GM19351 (cell line): ENCODE results near the gene CHST11.
"Not testable (repeated sequence)": the region's sequence is repeated elsewhere in the genome, so short reads cannot be mapped to it uniquely, and the experiment has no call there.

Experiments
- ATAC-seq: cut with Tn5 transposase; IDR thresholded peaks from one replicate; pipeline ENCODE4 v1.9.1; 2021; ENCODE audit warnings: mild to moderate bottlenecking, moderate library complexity; ENCODE audit not compliant: unreplicated experiment

Gene CHST11

DNA sequence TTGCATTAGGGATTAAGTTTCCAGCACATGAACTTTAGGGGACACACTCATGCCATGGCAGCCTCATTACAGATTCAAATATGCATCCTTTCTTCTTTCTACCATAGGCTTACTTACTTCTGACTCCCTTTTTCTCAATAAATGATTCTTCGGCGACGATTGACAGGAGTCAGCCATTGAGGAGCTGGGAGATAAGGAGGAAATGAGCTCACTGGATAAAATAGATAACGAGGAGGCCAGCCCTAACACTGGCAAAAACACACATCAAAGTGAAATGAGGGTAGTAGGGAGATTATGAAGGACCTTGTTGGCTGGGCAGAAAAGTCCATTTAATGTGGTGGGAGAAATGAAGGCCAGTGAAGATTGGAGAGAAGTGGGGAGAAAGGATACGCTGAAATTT, 329.1 kb downstream of the CHST11 start:
- no peak for ATAC-seq

GRCh38 chr12:104786352-104786751, 329.6 kb downstream of the CHST11 start:
- ATAC-seq = no peak

DNA sequence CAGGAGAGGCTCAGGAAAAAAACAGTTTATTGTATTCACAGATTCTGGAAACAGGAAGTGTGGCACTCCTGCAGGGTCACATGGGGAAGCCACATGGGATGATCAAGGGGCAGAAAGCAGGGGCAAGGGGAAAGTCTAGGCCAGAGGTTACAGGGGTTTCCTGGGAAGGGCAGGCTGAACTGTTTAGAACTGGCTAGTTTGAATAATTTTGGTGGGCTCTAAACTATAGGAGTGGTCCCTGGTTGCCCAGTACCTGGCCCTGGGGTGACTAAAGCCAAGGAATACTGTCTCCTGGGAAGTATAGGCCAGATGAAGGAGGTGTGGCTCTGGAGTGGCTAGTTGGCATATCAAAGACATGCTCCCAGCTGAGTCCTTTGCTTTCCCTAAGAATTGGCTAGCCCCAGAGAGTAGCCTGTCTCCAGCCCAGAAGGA, 332.1 kb downstream of the CHST11 start:
- no peak for ATAC-seq

- ATAC-seq = no peak
Observed at GRCh38 chr12:104790296-104791125, 333.8 kb downstream of the CHST11 start.

GRCh38 chr12:104792570-104792969, 335.8 kb downstream of the CHST11 start:
- no peak for ATAC-seq

DNA sequence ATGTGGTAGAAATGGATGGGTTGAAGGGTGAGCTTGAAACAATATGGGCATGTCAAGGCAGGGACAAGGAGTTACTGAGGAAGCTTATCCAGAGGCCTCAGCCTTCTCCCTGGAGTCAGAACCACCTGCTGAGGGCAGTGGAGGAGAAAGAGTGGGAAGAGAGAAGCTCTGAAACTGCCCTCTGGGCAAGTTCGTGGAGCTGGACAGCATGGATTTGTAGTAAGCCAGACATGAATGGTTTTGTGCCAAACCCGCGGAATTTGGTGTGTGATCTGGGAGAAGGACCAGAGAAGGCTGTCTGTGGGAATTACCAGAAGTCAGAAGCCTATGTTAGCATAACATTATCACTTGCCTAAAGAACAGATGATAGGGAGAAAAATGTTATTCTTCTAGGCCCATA, 336.5 kb downstream of the CHST11 start:
- ATAC-seq = no peak

- ATAC-seq = no peak
Observed at GRCh38 chr12:104793968-104794367, 337.2 kb downstream of the CHST11 start.

DNA sequence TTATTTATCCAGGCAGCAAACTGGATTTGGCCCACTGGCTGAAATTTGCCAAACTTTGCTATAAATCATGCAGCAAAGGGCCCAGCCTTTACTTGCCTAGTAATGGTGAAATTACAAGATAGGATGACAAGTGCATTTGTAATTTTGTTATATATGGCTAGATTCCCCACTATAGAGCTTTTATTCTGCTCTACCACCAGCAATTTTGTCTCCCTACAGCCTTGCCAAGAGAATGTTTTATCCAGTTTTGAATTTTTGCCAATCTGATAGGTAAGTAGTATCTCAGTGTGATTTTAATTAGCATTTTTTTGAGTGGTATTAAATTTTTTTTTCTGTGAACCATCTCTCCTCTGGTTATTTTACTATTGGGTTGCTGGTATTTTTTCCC, 339.7 kb downstream of the CHST11 start:
- ATAC-seq = no peak

DNA sequence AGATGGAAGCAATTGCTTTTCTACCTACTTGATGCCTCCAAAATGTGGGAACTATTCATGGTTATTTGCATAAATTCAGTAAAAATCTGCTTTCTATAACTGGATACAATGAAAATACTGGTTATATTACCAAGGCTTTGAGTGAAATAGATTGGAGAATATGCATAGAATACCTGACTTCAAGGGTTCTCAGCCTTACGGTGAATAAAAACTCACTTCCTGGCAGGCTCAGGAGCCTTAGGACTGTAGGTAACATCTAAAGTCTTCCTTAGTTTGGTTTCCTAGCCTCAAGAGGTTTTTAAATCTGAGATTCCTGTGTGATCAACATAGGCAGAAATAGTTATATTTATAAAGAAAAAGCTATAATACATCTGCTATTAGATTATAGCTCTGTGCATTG, 342.7 kb downstream of the CHST11 start:
- ATAC-seq = no peak

- no peak for ATAC-seq
Observed at GRCh38 chr12:104801005-104801404, 344.3 kb downstream of the CHST11 start.

GRCh38 chr12:104801427-104801826, 344.7 kb downstream of the CHST11 start:
- no peak for ATAC-seq

DNA sequence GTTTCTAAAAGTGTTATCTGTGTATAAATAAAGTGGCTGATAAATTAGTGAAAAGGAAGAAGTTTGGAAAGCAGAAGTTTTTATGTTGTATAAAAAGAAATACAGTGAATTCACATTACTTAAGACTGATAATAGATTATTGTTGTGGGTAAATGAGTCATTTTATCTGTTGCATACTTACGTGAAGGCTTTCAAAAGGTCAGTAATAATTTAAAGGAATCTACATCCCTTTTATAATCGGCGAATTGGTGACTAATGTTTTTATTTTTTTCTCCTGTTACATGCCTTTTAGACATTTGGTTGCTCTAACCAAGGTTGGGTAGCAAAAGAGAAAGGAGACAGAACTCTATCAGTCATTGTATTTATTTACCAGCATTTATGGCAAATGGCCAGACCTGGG, 345.5 kb downstream of the CHST11 start:
- ATAC-seq = no peak

DNA sequence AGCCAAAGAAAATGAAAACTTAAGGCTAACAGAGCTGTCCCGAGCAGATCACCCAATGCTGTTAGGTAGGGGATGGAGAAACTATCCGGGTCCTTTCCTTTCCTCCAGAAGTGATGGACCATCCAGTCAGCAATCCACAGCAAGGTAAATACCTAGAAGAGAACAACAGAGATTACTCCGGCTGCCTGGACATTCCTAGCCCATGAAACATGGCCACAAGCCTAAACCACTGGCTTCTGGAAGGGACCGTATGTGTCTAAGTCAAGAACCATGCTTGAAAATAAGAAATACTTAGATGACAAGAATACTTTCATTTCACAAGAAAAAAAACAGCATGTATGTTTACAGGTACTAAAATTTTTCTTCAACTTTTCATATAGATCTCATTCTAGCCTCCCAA, 348.4 kb downstream of the CHST11 start:
- ATAC-seq = no peak

GRCh38 chr12:104806194-104806593, 349.4 kb downstream of the CHST11 start:
- ATAC-seq = not testable (repeated sequence)

DNA sequence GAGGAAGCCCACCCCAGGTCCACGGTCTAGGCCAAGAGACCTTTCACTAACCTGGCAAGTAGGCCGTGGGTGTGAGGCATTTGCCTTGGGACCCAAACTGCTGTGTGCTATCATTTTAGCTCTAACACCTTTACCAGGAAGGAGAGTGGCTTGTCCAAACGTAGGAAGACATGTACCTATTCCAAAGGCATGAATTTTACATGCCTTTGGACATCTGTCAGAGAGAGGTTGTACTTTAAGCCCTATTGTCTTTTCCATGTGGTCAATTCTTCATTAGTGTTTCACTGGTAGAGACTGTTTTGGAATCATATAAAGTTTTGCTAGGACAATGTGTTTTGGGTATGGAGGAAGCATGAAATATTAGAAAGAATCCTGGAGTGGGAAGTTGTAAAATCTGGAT, 352.5 kb downstream of the CHST11 start:
- no peak for ATAC-seq

GRCh38 chr12:104809706-104810385, 353.1 kb downstream of the CHST11 start:
- ATAC-seq = no peak
